Calu3 (cell line): ENCODE results near the gene HOGA1. TPM values are rescaled to one million over a fixed set of nuclear protein-coding genes. Genes with fewer than 3 reads are reported as not detected.

Source experiments
- BruUV-seq: library from RNA; stranded (reverse); fragments of 400-500 nt; replicated peaks from 2 replicates; lab custom pipeline; 2021; lab: Mats Ljungman, UMichigan
- CTCF ChIA-PET: fragments of 300-600 bp; sonication (Branson Sonifier 250); formaldehyde crosslinking; loops from one replicate; lab custom pipeline; 2022; ENCODE audit warnings: antibody characterized with exemption; lab: Charles Lee
- DNase-seq: peaks from one replicate; pipeline ENCODE4 v3.0.0; 2022
- H3K27ac Mint-ChIP-seq: one replicate; pipeline ENCODE4 v1.8.0; 2022; ENCODE audit warnings: mixed read lengths; ENCODE audit not compliant: unreplicated experiment
- H3K27me3 Mint-ChIP-seq: one replicate; pipeline ENCODE4 v1.8.0; 2022; ENCODE audit warnings: mixed read lengths; ENCODE audit not compliant: unreplicated experiment
- H3K36me3 Mint-ChIP-seq: one replicate; pipeline ENCODE4 v1.8.0; 2022; ENCODE audit warnings: mild to moderate bottlenecking, moderate library complexity, mixed read lengths; ENCODE audit not compliant: insufficient read depth, unreplicated experiment
- H3K4me1 Mint-ChIP-seq: one replicate; pipeline ENCODE4 v1.8.0; 2022; ENCODE audit warnings: mild to moderate bottlenecking, low read depth, mixed read lengths; ENCODE audit not compliant: unreplicated experiment
- H3K4me3 Mint-ChIP-seq: one replicate; pipeline ENCODE4 v1.8.0; 2022; ENCODE audit warnings: mild to moderate bottlenecking, low read depth, moderate library complexity, mixed read lengths; ENCODE audit not compliant: unreplicated experiment
- H3K9me3 Mint-ChIP-seq: one replicate; pipeline ENCODE4 v1.8.0; 2022; ENCODE audit warnings: low read depth, mixed read lengths; ENCODE audit not compliant: unreplicated experiment
- intact Hi-C: fragments of 100-400 bp; cut with micrococcal nuclease; formaldehyde crosslinking; loops from one replicate; pipeline ENCODE4 v1.10.0; 2022; ENCODE audit not compliant: unreplicated experiment
- total RNA-seq: library from RNA; stranded (reverse); gene quantifications from 2 replicates; pipeline ENCODE4 v1.2.3, GENCODE V29; 2022
- TF ChIP-seq, protein P1 (sequence below): fragments of 200-600 bp; IDR thresholded peaks from one replicate; pipeline ENCODE4 v1.8.0; 2022; ENCODE audit warnings: antibody characterized with exemption; ENCODE audit not compliant: unreplicated experiment

Gene HOGA1
- total RNA-seq, 1 experiment from 2014 or later: 7.9 TPM

DNA sequence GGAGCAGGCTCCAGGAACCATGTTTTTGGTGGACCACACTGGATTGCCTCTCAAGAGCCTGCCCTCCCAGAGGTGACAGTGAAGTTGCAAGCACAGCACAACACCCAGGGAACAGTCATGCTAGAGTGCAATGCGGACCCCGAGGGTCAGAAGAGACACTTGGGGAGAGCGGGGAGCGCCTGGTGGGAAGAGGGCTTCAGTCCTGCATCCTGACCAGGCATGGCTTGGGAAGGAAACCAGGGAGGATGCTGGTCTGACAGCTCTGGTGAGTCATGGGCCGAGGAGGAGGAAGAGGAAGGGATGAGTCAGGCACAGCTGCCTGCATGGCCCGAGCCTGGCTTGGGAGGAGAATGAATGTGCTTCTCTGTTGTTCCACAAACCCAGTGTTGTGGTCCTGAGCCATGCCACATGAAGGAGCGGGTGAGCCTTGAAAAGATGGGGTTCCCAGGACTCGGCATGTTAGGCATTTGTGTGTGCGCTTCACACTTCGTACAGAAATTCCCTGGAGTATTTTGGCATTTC, 41.1 kb upstream of the HOGA1 start:
- TF ChIP-seq, protein P1, sequence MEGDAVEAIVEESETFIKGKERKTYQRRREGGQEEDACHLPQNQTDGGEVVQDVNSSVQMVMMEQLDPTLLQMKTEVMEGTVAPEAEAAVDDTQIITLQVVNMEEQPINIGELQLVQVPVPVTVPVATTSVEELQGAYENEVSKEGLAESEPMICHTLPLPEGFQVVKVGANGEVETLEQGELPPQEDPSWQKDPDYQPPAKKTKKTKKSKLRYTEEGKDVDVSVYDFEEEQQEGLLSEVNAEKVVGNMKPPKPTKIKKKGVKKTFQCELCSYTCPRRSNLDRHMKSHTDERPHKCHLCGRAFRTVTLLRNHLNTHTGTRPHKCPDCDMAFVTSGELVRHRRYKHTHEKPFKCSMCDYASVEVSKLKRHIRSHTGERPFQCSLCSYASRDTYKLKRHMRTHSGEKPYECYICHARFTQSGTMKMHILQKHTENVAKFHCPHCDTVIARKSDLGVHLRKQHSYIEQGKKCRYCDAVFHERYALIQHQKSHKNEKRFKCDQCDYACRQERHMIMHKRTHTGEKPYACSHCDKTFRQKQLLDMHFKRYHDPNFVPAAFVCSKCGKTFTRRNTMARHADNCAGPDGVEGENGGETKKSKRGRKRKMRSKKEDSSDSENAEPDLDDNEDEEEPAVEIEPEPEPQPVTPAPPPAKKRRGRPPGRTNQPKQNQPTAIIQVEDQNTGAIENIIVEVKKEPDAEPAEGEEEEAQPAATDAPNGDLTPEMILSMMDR: no peak
- Mint-ChIP-seq H3K27me3 (no peaks in the 10 kb centered on the region), H3K36me3 (peaks cover 10% of the 10 kb centered on the region), H3K27ac (peak overlapping the region; percentile 93), H3K9me3 (no peaks in the 10 kb centered on the region), H3K4me3 (no peak overlapping the region), H3K4me1 (peaks cover 22% of the 10 kb centered on the region)
- intact Hi-C loops: no loop called here
- BruUV-seq: no TSS peak
- CTCF ChIA-PET: interaction anchor here (0.8 kb wide), 1 partner anchor 9 kb away, joined by 4 read pairs; no protein-coding TSS in a partner anchor
- peak; percentile 80 for DNase-seq

DNA sequence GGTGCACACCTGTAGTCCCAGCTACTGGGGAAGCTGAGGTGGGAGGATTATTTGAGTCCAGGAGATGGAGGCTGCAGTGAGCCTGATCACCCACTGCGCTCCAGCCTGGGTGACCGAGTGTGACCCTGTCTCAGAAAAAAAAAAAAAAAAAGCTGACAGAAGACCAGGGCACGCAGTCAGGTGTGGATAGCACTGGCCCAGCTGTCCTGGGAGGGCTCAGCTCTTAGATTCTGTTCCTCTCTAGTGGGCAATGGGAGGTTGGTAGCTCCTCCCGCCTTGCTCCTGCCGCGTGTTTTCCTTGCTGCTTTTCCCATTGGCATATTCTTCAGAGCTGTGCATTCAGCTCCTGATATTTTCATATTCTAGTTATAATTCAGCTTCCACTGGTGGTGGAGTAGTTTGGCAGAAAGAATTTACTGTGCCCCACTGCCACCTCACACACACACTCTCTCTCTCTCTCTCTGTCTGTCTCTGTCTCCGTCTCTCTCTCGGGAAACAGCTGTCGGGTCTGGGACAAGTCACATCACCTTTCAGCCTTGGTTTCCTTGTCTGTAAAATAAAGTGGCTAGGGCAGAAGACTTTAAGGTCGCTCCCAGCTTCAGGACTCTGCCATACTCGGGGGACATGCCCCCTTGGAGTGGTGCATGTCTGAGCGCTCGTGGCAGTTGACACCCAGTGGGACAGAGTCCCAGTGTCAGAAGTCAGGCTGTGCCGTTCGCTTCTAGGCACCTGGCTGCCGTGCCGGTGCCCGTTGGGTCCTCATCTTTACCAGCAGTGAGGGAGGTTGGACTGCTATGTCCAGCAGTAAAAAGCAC, 37.5 kb upstream of the HOGA1 start:
- no peak for DNase-seq
- intact Hi-C loops: no loop called here
- peaks cover 22% of the 10 kb centered on the region for H3K4me1 Mint-ChIP-seq
- no peaks in the 10 kb centered on the region for H3K27me3 Mint-ChIP-seq
- no peak overlapping the region for H3K4me3 Mint-ChIP-seq
- TF ChIP-seq, protein P1: no peak
- no TSS peak for BruUV-seq
- CTCF ChIA-PET: interaction anchor here (0.7 to 1.5 kb wide), 3 partner anchors 12 to 36 kb away, joined by 3 read pairs; no protein-coding TSS in a partner anchor
- H3K36me3 Mint-ChIP-seq: peaks cover 10% of the 10 kb centered on the region
- no peaks in the 10 kb centered on the region for H3K9me3 Mint-ChIP-seq
- H3K27ac Mint-ChIP-seq: no peak overlapping the region

DNA sequence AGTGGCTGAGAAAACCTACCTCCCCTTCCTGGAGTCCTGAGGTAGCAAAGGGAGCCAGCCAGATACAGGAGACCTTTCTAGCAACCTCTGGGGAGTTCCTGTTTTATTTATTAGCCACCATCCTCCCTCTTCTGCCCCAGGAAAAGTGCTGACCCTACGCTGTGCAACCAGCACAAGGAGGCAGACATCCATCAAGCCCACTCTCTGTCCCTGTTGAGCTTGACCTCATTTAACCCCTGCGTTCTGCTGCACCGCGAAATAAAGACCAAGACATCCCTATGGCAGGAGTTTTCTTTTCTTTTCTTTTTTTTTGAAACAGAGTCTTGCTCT, 37.0 kb upstream of the HOGA1 start:
- CTCF ChIA-PET: no interaction called here
- Mint-ChIP-seq H3K4me3 (no peak overlapping the region), H3K36me3 (peaks cover 10% of the 10 kb centered on the region), H3K27me3 (no peaks in the 10 kb centered on the region), H3K27ac (no peak overlapping the region), H3K9me3 (no peaks in the 10 kb centered on the region), H3K4me1 (peaks cover 16% of the 10 kb centered on the region)
- intact Hi-C loops: no loop called here
- TF ChIP-seq, protein P1: no peak
- DNase-seq: no peak
- no TSS peak for BruUV-seq

DNA sequence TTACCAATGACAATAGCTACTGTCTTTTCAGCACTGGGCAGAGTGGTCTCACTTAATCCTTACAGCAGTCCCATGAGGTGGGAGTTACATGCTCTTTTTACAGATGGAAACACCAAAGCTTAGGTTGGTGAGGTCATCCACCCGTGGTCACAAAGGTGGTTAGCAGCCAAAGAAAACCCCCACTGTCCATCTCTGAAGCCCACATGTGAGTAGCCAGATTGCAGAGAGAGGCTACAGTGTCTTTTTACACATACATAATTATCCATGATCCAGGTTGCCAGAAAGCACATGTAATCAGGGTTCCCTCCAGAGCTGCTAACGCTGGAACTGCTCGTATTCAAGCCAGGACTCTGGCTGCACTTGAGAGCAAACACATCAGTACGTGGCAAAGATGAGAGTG, 36.2 kb upstream of the HOGA1 start:
- H3K27ac Mint-ChIP-seq: no peak overlapping the region
- no peaks in the 10 kb centered on the region for H3K9me3 Mint-ChIP-seq
- intact Hi-C loops: no loop called here
- H3K4me3 Mint-ChIP-seq: no peak overlapping the region
- H3K4me1 Mint-ChIP-seq: peaks cover 9% of the 10 kb centered on the region
- DNase-seq: no peak
- BruUV-seq: no TSS peak
- TF ChIP-seq, protein P1: no peak
- H3K36me3 Mint-ChIP-seq: peaks cover 5% of the 10 kb centered on the region
- CTCF ChIA-PET: interaction anchor here (0.6 kb wide), 1 partner anchor 9 kb away, joined by 3 read pairs; no protein-coding TSS in a partner anchor
- H3K27me3 Mint-ChIP-seq: no peaks in the 10 kb centered on the region
